ENCODE measurements around the gene ALDH2. TPM values are rescaled to one million over a fixed set of nuclear protein-coding genes. Genes with fewer than 3 reads are reported as not detected.
A peak's percentile ranks its signal among the peaks of the same experiment; 100 is the strongest.

Gene ALDH2
- total and polyA plus RNA-seq, 9 of the 15 experiments (the other 6 are each of a cell fraction or from before 2014, with no cell fraction given): 1.9 to 22.5 (median 12.2) TPM

- TF ChIP-seq CAMTA2 (CRISPR knock-in tag; conservative IDR thresholded peaks at IDR 0.05) (no peak), ARID3A (IDR thresholded peaks at IDR 0.05; ENCODE audit: borderline replicate concordance, low read depth, low read length) (no peak), ZNF518B (CRISPR knock-in tag; IDR thresholded peaks at IDR 0.05) (no peak), ARNT (IDR thresholded peaks at IDR 0.05) (peak in 1 of 2 experiments; percentile 33; a peak in 1 of 4 replicates), ZBTB8A (IDR thresholded peaks at IDR 0.05; ENCODE audit: partially characterized antibody) (no peak), RBM39 (optimal IDR thresholded peaks at IDR 0.05; ENCODE audit: low read depth, low read length) (no peak), ZNF324 (CRISPR knock-in tag; IDR thresholded peaks at IDR 0.05) (no peak), ZNF561 (CRISPR knock-in tag; conservative IDR thresholded peaks at IDR 0.05) (no peak), MTF1 (CRISPR knock-in tag; IDR thresholded peaks at IDR 0.05; ENCODE audit: borderline replicate concordance) (no peak), MITF (IDR thresholded peaks at IDR 0.05) (no peak), CBFA2T3 (IDR thresholded peaks at IDR 0.05) (no peak), TFAP4 (CRISPR knock-in tag; IDR thresholded peaks at IDR 0.05; ENCODE audit: borderline replicate concordance) (no peak), ZBTB7A (IDR thresholded peaks at IDR 0.05; ENCODE audit: borderline replicate concordance, control insufficient read depth, low read depth, low read length) (no peak), YBX1 (IDR thresholded peaks at IDR 0.05) (no peak), ZNF445 (CRISPR knock-in tag; IDR thresholded peaks at IDR 0.05; ENCODE audit: low read depth) (no peak), JUNB (CRISPR knock-in tag; conservative IDR thresholded peaks at IDR 0.05) (no peak), FOXP1 (CRISPR knock-in tag; IDR thresholded peaks at IDR 0.05) (no peak), CREM (IDR thresholded peaks at IDR 0.05; ENCODE audit: low read depth) (peak; percentile 82), JUND (IDR thresholded peaks at IDR 0.05; ENCODE audit: borderline replicate concordance, low read depth, low read length) (peak; percentile 53; the same call in 1 of the 2 replicates), JUND (tag; IDR thresholded peaks at IDR 0.05; ENCODE audit: borderline replicate concordance, low read depth, low read length) (no peak; the same call in 2 of the 3 replicates), ZNF134 (CRISPR knock-in tag; conservative IDR thresholded peaks at IDR 0.05) (no peak), PTBP1 (IDR thresholded peaks at IDR 0.05; ENCODE audit: low read depth, low read length) (no peak)
Measured at GRCh38 chr12:111812881-111813741, 46.4 kb downstream of the ALDH2 start (continued).

Measured in K562 (cell line).